Gastrocnemius medialis (tissue), 4 donors: ENCODE results near the gene SUMO3. TPM values are rescaled to one million over a fixed set of nuclear protein-coding genes. Genes with fewer than 3 reads are reported as not detected.

Experiments
- ATAC-seq, 2 donors: fragments of 150-250 bp; one replicate each; pipeline ENCODE4 v1.9.1; 2016
- DNase-seq, 2 donors: peaks; one replicate each; pipeline ENCODE4 v3.0.0-alpha.2; 2019
- H3K27ac ChIP-seq, 4 donors: fragments of 200-600 bp; sonication (generic); 1 replicate in 1 of 4; 2 replicates in 3 of 4; pipeline ENCODE4 v1.5.1; 2016 to 2018; ENCODE audit warnings: mild to moderate bottlenecking in 2 of 4, moderate library complexity in 1 of 4
- H3K27me3 ChIP-seq, 3 donors: fragments of 200-600 bp; sonication (generic) in 2 of 3; 1 replicate in 1 of 3; 2 replicates in 2 of 3; pipeline versions ENCODE4 v1.5.1 to v1.6.0; 2016 to 2019; ENCODE audit warnings: mild to moderate bottlenecking in 1 of 3, moderate library complexity in 1 of 3
- H3K36me3 ChIP-seq, 2 donors: fragments of 200-600 bp; sonication (generic) in 1 of 2; one replicate each; pipeline ENCODE4 v1.5.1; 2017 to 2018
- H3K4me1 ChIP-seq, 2 donors: fragments of 200-600 bp; sonication (generic) in 1 of 2; one replicate each; pipeline ENCODE4 v1.5.1; 2016 to 2017; ENCODE audit warnings: mild to moderate bottlenecking in 2 of 2
- H3K4me3 ChIP-seq, 4 donors: fragments of 200-600 bp; sonication (generic) in 3 of 4; 1 replicate in 1 of 4; 2 replicates in 3 of 4; pipeline ENCODE4 v1.5.1; 2016 to 2019; ENCODE audit warnings: mild to moderate bottlenecking in 2 of 4
- H3K9me3 ChIP-seq, 3 donors: fragments of 200-600 bp; sonication (generic) in 2 of 3; 1 replicate in 1 of 3; 2 replicates in 2 of 3; pipeline ENCODE4 v1.5.1; 2016 to 2019
- POLR2A ChIP-seq, 2 donors: fragments of 450-650 bp; IDR thresholded peaks; one replicate each; pipeline ENCODE4 v1.6.1; 2017; ENCODE audit warnings: antibody characterized with exemption in 2 of 2, mild to moderate bottlenecking in 2 of 2, moderate library complexity in 2 of 2
- in situ Hi-C, 4 donors: fragments of 200-750 bp; cut with MboI; loops; one replicate each; pipeline versions ENCODE4 v1.15.0 to v1.8.0; 2017; ENCODE audit warnings: low sequenced_read_pairs in 4 of 4
- intact Hi-C: fragments of 100-400 bp; cut with DNase I; formaldehyde crosslinking; loops from one replicate; pipeline ENCODE4 v1.15.1; 2023; ENCODE audit warnings: low total_unique reads
- total RNA-seq, 4 donors: library from RNA; depleted of rRNA; stranded (reverse); fragments of >200 nt; gene quantifications; one replicate each; pipeline versions ENCODE4 v1.1.0 to v1.2.3, GENCODE V29; 2016
- TF ChIP-seq, protein P1 (sequence below), 5 experiments: fragments of 450-650 bp in 3 of 5; fragments of 200-600 bp in 2 of 5; sonication (generic) in 2 of 5; IDR thresholded peaks in 4 of 5; conservative IDR thresholded peaks in 1 of 5; 1 replicate in 4 of 5; 2 replicates in 1 of 5; pipeline ENCODE4 v1.5.1; 2016 to 2019; ENCODE audit warnings: antibody characterized with exemption in 5 of 5, mild to moderate bottlenecking in 3 of 5, moderate library complexity in 3 of 5

Gene SUMO3
- total RNA-seq, 4 donors from 2014 or later: 49.0 to 85.9 (median 63.7) TPM

DNA sequence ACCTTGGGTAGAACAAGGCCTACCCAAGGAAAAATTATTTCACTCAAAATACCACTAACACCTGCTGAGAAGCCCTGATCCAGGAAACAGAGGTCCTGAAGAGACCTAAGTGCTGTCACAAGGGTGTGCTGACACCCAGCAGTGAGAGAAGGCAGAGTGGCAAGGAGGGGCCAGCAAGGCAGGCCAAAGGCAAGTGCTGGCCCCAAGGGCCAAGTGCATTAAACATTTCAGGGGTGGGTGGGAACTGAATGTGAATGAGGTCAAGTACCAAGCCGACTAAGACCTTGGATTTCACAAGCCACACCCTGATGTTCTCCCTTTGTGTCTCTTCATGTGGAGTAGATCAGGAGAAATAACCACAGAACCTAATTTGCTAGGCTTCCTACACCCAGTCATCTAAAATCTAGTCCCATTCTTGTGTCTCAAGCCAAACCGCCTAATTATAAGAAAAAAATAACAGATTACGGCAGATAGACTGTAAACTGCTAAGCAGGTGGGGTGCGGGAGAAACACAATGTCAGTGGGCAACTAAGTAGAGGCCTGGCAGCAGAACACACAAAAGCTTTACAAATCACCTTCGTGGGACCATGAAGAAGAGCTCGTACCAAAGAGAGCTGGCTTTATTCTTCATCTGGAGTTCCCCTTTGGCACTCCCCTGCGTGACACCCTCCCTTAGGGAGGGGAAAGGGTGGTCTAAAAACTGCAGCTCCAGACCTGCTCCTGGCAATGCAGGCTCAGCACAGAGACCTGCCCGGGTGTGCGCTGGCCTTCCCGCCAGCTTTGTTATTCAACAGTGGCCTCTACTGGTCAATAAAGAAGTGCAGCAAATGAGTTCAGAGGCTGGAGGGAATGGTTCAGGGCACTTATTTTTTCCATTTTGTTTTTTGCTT, 24.9 kb downstream of the SUMO3 start:
- TF ChIP-seq POLR2A (IDR thresholded peaks at IDR 0.05): no peak
- TF ChIP-seq, protein P1, sequence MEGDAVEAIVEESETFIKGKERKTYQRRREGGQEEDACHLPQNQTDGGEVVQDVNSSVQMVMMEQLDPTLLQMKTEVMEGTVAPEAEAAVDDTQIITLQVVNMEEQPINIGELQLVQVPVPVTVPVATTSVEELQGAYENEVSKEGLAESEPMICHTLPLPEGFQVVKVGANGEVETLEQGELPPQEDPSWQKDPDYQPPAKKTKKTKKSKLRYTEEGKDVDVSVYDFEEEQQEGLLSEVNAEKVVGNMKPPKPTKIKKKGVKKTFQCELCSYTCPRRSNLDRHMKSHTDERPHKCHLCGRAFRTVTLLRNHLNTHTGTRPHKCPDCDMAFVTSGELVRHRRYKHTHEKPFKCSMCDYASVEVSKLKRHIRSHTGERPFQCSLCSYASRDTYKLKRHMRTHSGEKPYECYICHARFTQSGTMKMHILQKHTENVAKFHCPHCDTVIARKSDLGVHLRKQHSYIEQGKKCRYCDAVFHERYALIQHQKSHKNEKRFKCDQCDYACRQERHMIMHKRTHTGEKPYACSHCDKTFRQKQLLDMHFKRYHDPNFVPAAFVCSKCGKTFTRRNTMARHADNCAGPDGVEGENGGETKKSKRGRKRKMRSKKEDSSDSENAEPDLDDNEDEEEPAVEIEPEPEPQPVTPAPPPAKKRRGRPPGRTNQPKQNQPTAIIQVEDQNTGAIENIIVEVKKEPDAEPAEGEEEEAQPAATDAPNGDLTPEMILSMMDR (IDR thresholded peaks at IDR 0.05 in 4 of 5, conservative IDR thresholded peaks at IDR 0.05 in 1 of 5): peak; percentile 48 to 81 (median 65)
- Histone ChIP-seq H3K36me3 (no peaks in the 10 kb centered on the region), H3K4me3 (no peak overlapping the region), H3K27me3 (no peaks in the 10 kb centered on the region), H3K9me3 (no peaks in the 10 kb centered on the region), H3K27ac (no peak overlapping the region), H3K4me1 (peaks cover 13 to 35% of the 10 kb centered on the region in 2 donors)
- peak in 1 of 2 donors; percentile 30 for DNase-seq
- intact Hi-C loops: loop anchor here (2.0 kb wide), 1 partner anchor 282 kb away; no protein-coding TSS in a partner anchor
- peak; percentile 84 to 85 for ATAC-seq
- in situ Hi-C loops: loop anchor here in 3 of 4 donors (10.0 to 25.0 kb wide), 4 partner anchors 92 to 456 kb away; partner anchors contain the start of gene CFAP410 (in 1 of the 3)

DNA sequence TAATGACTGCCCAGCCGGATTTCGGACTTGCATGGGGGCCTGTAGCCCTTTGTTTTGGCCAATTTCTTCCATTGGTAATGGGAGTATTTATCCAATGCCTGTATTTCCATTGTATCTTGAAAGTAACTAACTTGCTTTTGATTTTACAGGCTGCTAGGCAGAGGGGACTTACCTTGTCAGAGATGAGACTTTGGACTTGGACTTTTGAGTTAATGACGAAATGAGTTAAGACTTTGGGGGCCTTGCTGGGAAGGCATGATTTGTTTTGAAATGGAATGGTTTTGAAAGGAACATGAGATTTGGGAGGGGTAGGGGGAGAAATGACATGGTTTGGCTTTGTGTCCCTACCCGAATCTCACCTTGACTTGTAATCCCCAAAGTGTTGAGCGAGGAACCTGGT, 25.9 kb downstream of the SUMO3 start:
- Histone ChIP-seq H3K4me1 (peaks cover 13 to 35% of the 10 kb centered on the region in 2 donors), H3K27me3 (no peaks in the 10 kb centered on the region), H3K4me3 (no peak overlapping the region), H3K9me3 (no peaks in the 10 kb centered on the region), H3K27ac (no peak overlapping the region), H3K36me3 (peaks cover 0 to 4% of the 10 kb centered on the region in 2 donors)
- DNase-seq: no peak
- TF ChIP-seq, protein P1 (IDR thresholded peaks at IDR 0.05 in 4 of 5, conservative IDR thresholded peaks at IDR 0.05 in 1 of 5): no peak
- no peak for TF ChIP-seq POLR2A (IDR thresholded peaks at IDR 0.05)
- in situ Hi-C loops: loop anchor here in 3 of 4 donors (10.0 to 25.0 kb wide), 4 partner anchors 93 to 455 kb away; partner anchors contain the start of gene CFAP410 (in 1 of the 3)
- intact Hi-C loops: loop anchor here (2.0 kb wide), 1 partner anchor 281 kb away; no protein-coding TSS in a partner anchor
- ATAC-seq: no peak

DNA sequence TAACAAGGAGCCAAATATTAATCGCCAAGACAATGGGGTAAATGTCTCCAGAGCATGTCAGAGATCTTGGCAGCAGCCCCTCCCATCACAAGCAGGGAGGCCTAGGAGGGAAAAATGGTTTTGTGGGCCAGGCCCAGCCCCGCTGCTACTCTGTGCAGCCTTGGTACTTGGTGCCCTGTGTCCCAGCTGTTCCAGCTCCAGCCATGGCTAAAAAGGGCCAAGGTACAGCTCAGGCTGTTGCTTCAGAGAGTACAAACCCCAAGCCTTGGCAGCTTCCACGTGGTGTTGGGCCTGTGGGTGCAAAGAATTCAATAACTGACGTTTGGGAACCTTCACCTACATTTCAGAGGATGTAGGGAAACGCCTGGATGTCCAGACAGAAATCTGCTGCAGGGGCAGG, 26.6 kb downstream of the SUMO3 start:
- H3K4me3 ChIP-seq: no peak overlapping the region
- TF ChIP-seq, protein P1 (IDR thresholded peaks at IDR 0.05 in 4 of 5, conservative IDR thresholded peaks at IDR 0.05 in 1 of 5): no peak
- no peak for TF ChIP-seq POLR2A (IDR thresholded peaks at IDR 0.05)
- no peaks in the 10 kb centered on the region for H3K9me3 ChIP-seq
- H3K4me1 ChIP-seq: peaks cover 13 to 35% of the 10 kb centered on the region in 2 donors
- peaks cover 0 to 4% of the 10 kb centered on the region in 2 donors for H3K36me3 ChIP-seq
- H3K27me3 ChIP-seq: no peaks in the 10 kb centered on the region
- DNase-seq (no peak), ATAC-seq (no peak)
- intact Hi-C loops (no loop called here), in situ Hi-C loops (loop anchor here in 3 of 4 donors (10.0 to 25.0 kb wide), 4 partner anchors 94 to 454 kb away; partner anchors contain the start of gene CFAP410 (in 1 of the 3))
- H3K27ac ChIP-seq: no peak overlapping the region

DNA sequence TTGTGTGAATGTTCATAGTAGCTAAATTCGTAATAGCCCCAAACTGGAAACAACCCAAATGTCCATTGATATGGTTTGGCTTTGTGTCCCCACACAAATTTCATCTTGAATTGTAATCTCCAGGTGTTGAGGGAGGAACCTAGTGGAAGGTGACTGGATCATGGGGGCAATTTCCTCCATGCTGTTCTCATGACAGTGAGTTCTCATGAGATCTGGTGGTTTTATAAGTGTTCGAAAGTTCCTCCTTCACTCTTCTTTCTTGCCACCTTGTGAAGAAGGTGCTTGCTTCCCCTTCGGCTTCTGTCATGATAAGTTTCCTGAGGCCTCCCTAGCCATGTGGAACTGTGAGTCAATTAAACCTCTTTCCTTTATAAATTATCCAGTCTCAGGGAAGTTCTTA, 27.5 kb downstream of the SUMO3 start:
- ATAC-seq (no peak), DNase-seq (no peak)
- intact Hi-C loops (no loop called here), in situ Hi-C loops (loop anchor here in 3 of 4 donors (10.0 to 25.0 kb wide), 4 partner anchors 94 to 453 kb away; partner anchors contain the start of gene CFAP410 (in 1 of the 3))
- Histone ChIP-seq H3K4me3 (no peak overlapping the region), H3K36me3 (peaks cover 0 to 4% of the 10 kb centered on the region in 2 donors), H3K9me3 (no peaks in the 10 kb centered on the region), H3K4me1 (peaks cover 8 to 31% of the 10 kb centered on the region in 2 donors), H3K27ac (no peak overlapping the region), H3K27me3 (no peaks in the 10 kb centered on the region)
- no peak for TF ChIP-seq POLR2A (IDR thresholded peaks at IDR 0.05)
- TF ChIP-seq, protein P1 (IDR thresholded peaks at IDR 0.05 in 4 of 5, conservative IDR thresholded peaks at IDR 0.05 in 1 of 5): no peak
